H9 (cell line): ENCODE measurements around the gene BCAT1. TPM values are rescaled to one million over a fixed set of nuclear protein-coding genes. Genes with fewer than 3 reads are reported as not detected.

Source experiments
- DNase-seq: peaks from one replicate; pipeline ENCODE4 v3.0.0-alpha.2; 2017
- H2AFZ ChIP-seq: one replicate; pipeline ENCODE4 v1.6.1; 2013; ENCODE audit warnings: mild to moderate bottlenecking, low read length, control low read depth, moderate library complexity
- H2AK5ac ChIP-seq: 2 replicates; pipeline ENCODE4 v1.6.1; 2013; ENCODE audit warnings: low read length, control low read depth, mixed read lengths; ENCODE audit not compliant: insufficient read length
- H2BK120ac ChIP-seq: one replicate; pipeline ENCODE4 v1.6.1; 2013; ENCODE audit warnings: low read depth, mild to moderate bottlenecking, low read length, control low read depth, inconsistent platforms; ENCODE audit not compliant: poor library complexity, severe bottlenecking
- H2BK12ac ChIP-seq: 2 replicates; pipeline ENCODE4 v1.6.1; 2013; ENCODE audit warnings: low read length, control low read depth, mixed read lengths, low read depth; ENCODE audit not compliant: insufficient read length
- H2BK15ac ChIP-seq: 2 replicates; pipeline ENCODE4 v1.6.1; 2013; ENCODE audit warnings: low read depth, low read length, control low read depth
- H2BK20ac ChIP-seq: one replicate; pipeline ENCODE4 v1.6.1; 2013; ENCODE audit warnings: low read depth, mild to moderate bottlenecking, low read length, control low read depth, inconsistent platforms; ENCODE audit not compliant: poor library complexity, severe bottlenecking
- H2BK5ac ChIP-seq: 2 replicates; pipeline ENCODE4 v1.6.1; 2013; ENCODE audit warnings: low read length, control low read depth, mixed read lengths; ENCODE audit not compliant: insufficient read length
- H3K14ac ChIP-seq: 2 replicates; pipeline ENCODE4 v1.6.1; 2013; ENCODE audit warnings: low read length, control low read depth; ENCODE audit not compliant: insufficient read depth
- H3K18ac ChIP-seq: 2 replicates; pipeline ENCODE4 v1.6.1; 2013; ENCODE audit warnings: low read depth, mild to moderate bottlenecking, mixed read lengths, low read length, control low read depth; ENCODE audit not compliant: insufficient read length
- H3K23ac ChIP-seq: 2 replicates; pipeline ENCODE4 v1.6.1; 2013; ENCODE audit warnings: low read length, control low read depth, mixed read lengths, low read depth; ENCODE audit not compliant: insufficient read length
- H3K23me2 ChIP-seq: 2 replicates; pipeline ENCODE4 v1.6.1; 2013; ENCODE audit warnings: low read depth, mild to moderate bottlenecking, mixed read lengths, low read length, control low read depth; ENCODE audit not compliant: insufficient read length, poor library complexity, severe bottlenecking
- H3K27ac ChIP-seq: 2 replicates; pipeline ENCODE4 v1.5.1; 2013; ENCODE audit warnings: low read length, control low read depth, mixed read lengths, low read depth; ENCODE audit not compliant: insufficient read length
- H3K27me3 ChIP-seq: 2 replicates; pipeline ENCODE4 v1.6.1; 2013; ENCODE audit warnings: low read length, control low read depth, inconsistent platforms; ENCODE audit not compliant: insufficient read depth
- H3K4ac ChIP-seq: 2 replicates; pipeline ENCODE4 v1.6.1; 2013; ENCODE audit warnings: low read depth, mild to moderate bottlenecking, control low read depth, inconsistent platforms, low read length, moderate library complexity
- H3K4me1 ChIP-seq: 2 replicates; pipeline ENCODE4 v1.6.1; 2013; ENCODE audit warnings: low read length, control low read depth, inconsistent platforms; ENCODE audit not compliant: insufficient read depth
- H3K4me2 ChIP-seq: 2 replicates; pipeline ENCODE4 v1.6.1; 2013; ENCODE audit warnings: low read length, control low read depth, mixed read lengths; ENCODE audit not compliant: insufficient read length, insufficient read depth
- H3K56ac ChIP-seq: 2 replicates; pipeline ENCODE4 v1.6.1; 2013; ENCODE audit warnings: low read depth, mild to moderate bottlenecking, mixed read lengths, low read length, control low read depth; ENCODE audit not compliant: insufficient read length
- H3K79me1 ChIP-seq: 2 replicates; pipeline ENCODE4 v1.6.1; 2013; ENCODE audit warnings: low read depth, mild to moderate bottlenecking, moderate library complexity, low read length, control low read depth, inconsistent platforms; ENCODE audit not compliant: insufficient read depth, poor library complexity, severe bottlenecking
- H3K79me2 ChIP-seq: 2 replicates; pipeline ENCODE4 v1.6.1; 2013; ENCODE audit warnings: low read length, control low read depth, inconsistent platforms; ENCODE audit not compliant: insufficient read depth
- H3K9ac ChIP-seq: 2 replicates; pipeline ENCODE4 v1.6.1; 2013; ENCODE audit warnings: low read length, control low read depth, mixed read lengths; ENCODE audit not compliant: insufficient read length; ENCODE audit errors: extremely low read depth
- H3K9me3 ChIP-seq: one replicate; pipeline ENCODE4 v1.6.1; 2013; ENCODE audit warnings: low read depth, low read length, inconsistent platforms; ENCODE audit not compliant: control insufficient read depth
- H3T11ph ChIP-seq: one replicate; pipeline ENCODE4 v1.6.1; 2013; ENCODE audit warnings: mild to moderate bottlenecking, low read length, control low read depth, inconsistent platforms
- H4K20me1 ChIP-seq: one replicate; pipeline ENCODE4 v1.6.1; 2013; ENCODE audit not compliant: control insufficient read depth, insufficient read length, insufficient read depth
- H4K5ac ChIP-seq: 2 replicates; pipeline ENCODE4 v1.6.1; 2013; ENCODE audit warnings: low read depth, mild to moderate bottlenecking, mixed read lengths, low read length, control low read depth; ENCODE audit not compliant: insufficient read length
- H4K8ac ChIP-seq: replicated peaks from 2 replicates; pipeline ENCODE4 v1.6.1; 2013; ENCODE audit warnings: low read length, control low read depth, mixed read lengths, low read depth; ENCODE audit not compliant: insufficient read length
- H4K91ac ChIP-seq: 2 replicates; pipeline ENCODE4 v1.6.1; 2013; ENCODE audit warnings: low read depth, mild to moderate bottlenecking, moderate library complexity, mixed read lengths, low read length, control low read depth; ENCODE audit not compliant: insufficient read length
- H3K27ac Mint-ChIP-seq, 3 experiments: 2 replicates in 2 of 3; 3 replicates in 1 of 3; pipeline ENCODE4 v1.8.0; 2020 to 2021; ENCODE audit warnings: mixed read lengths in 3 of 3, mild to moderate bottlenecking in 1 of 3, moderate library complexity in 1 of 3
- H3K27me3 Mint-ChIP-seq: 2 replicates; pipeline ENCODE4 v1.8.0; 2021; ENCODE audit warnings: low read depth, mild to moderate bottlenecking, moderate library complexity, mixed read lengths
- H3K36me3 Mint-ChIP-seq, 3 experiments: 2 replicates in 2 of 3; 3 replicates in 1 of 3; pipeline ENCODE4 v1.8.0; 2020 to 2021; ENCODE audit warnings: low read depth in 3 of 3, mixed read lengths in 3 of 3; ENCODE audit not compliant: insufficient read depth in 1 of 3
- H3K4me1 Mint-ChIP-seq, 2 experiments: 2 replicates each; pipeline ENCODE4 v1.8.0; 2020; ENCODE audit warnings: mixed read lengths in 2 of 2
- H3K4me3 Mint-ChIP-seq, 2 experiments: 2 replicates in 1 of 2; 3 replicates in 1 of 2; pipeline ENCODE4 v1.8.0; 2020 to 2021; ENCODE audit warnings: mild to moderate bottlenecking in 2 of 2, mixed read lengths in 2 of 2, moderate library complexity in 1 of 2
- H3K9me3 Mint-ChIP-seq, 2 experiments: 2 replicates in 1 of 2; 3 replicates in 1 of 2; pipeline ENCODE4 v1.8.0; 2020; ENCODE audit warnings: mild to moderate bottlenecking in 2 of 2, mixed read lengths in 2 of 2, moderate library complexity in 1 of 2
- CTCF ChIP-seq: fragments of 200-600 bp; sonication (generic); conservative IDR thresholded peaks from 3 replicates; pipeline ENCODE4 v1.8.0; 2021; ENCODE audit warnings: antibody characterized with exemption, mild to moderate bottlenecking
- WGBS: extraction: QIAGEN DNeasy Blood & Tissue Kit; methylation state at CpG from one replicate; pipeline ENCODE4 v1.1.7; 2013; ENCODE audit warnings: missing lambda C conversion rate, low lambda C conversion rate, mixed read lengths; ENCODE audit not compliant: insufficient read length; ENCODE audit errors: extremely low coverage; 5-methylcytosine and 5-hydroxymethylcytosine counted together
- total RNA-seq: library from RNA; stranded (reverse); gene quantifications from 2 replicates; pipeline ENCODE4 v1.2.1, GENCODE V29; 2021

Gene BCAT1
- total RNA-seq, 1 experiment from 2014 or later, result 244 TPM

- WGBS, result no CpG with 5 or more reads among the region's 13 CpGs
- Histone ChIP-seq H3K23ac (no peak overlapping the region), H4K20me1 (no peaks in the 10 kb centered on the region), H4K91ac (no peak overlapping the region), H2BK5ac (no peak overlapping the region), H2BK120ac (no peak overlapping the region), H3K9me3 (no peaks in the 10 kb centered on the region), H2BK15ac (no peak overlapping the region), H3K14ac (no peak overlapping the region), H4K8ac (no peak overlapping the region), H3K4me1 (no peaks in the 10 kb centered on the region), H2AK5ac (no peak overlapping the region), H4K5ac (no peak overlapping the region), H3K56ac (no peak overlapping the region), H2AFZ (no peak overlapping the region), H3K4me2 (no peak overlapping the region), H3K27me3 (no peaks in the 10 kb centered on the region), H3K79me1 (no peaks in the 10 kb centered on the region), H3K18ac (no peak overlapping the region), H3K27ac (no peak overlapping the region), H3K4ac (no peak overlapping the region), H2BK20ac (no peak overlapping the region), H3T11ph (no peak overlapping the region), H3K79me2 (no peaks in the 10 kb centered on the region), H3K23me2 (no peaks in the 10 kb centered on the region), H2BK12ac (no peak overlapping the region), H3K9ac (no peak overlapping the region)
- Mint-ChIP-seq H3K9me3 (no peaks in the 10 kb centered on the region), H3K27me3 (no peaks in the 10 kb centered on the region), H3K4me3 (no peak overlapping the region), H3K4me1 (no peaks in the 10 kb centered on the region), H3K36me3 (peaks cover 26 to 77% (median 50%) of the 10 kb centered on the region in 3 experiments), H3K27ac (no peak overlapping the region)
- no peak for DNase-seq
- no peak for TF ChIP-seq CTCF
Measured at GRCh38 chr12:24839268-24839791, 109.6 kb downstream of the BCAT1 start.
